ENCODE measurements around the gene CCDC38. TPM values are rescaled to one million over a fixed set of nuclear protein-coding genes. Genes with fewer than 3 reads are reported as not detected.

CCDC38 gene
- total RNA-seq, 1 donor: under 0.01 TPM

- TF ChIP-seq, protein P1, sequence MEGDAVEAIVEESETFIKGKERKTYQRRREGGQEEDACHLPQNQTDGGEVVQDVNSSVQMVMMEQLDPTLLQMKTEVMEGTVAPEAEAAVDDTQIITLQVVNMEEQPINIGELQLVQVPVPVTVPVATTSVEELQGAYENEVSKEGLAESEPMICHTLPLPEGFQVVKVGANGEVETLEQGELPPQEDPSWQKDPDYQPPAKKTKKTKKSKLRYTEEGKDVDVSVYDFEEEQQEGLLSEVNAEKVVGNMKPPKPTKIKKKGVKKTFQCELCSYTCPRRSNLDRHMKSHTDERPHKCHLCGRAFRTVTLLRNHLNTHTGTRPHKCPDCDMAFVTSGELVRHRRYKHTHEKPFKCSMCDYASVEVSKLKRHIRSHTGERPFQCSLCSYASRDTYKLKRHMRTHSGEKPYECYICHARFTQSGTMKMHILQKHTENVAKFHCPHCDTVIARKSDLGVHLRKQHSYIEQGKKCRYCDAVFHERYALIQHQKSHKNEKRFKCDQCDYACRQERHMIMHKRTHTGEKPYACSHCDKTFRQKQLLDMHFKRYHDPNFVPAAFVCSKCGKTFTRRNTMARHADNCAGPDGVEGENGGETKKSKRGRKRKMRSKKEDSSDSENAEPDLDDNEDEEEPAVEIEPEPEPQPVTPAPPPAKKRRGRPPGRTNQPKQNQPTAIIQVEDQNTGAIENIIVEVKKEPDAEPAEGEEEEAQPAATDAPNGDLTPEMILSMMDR (IDR thresholded peaks at IDR 0.05; ENCODE audit: extremely low read depth, low read depth, low read length): no peak
- no peak overlapping the region for H2AFZ ChIP-seq (ENCODE audit: low read length)
- DNase-seq (ENCODE audit: insufficient read length, low spot score, missing footprints): no peak
- H4K20me1 ChIP-seq (ENCODE audit: insufficient read depth, low read length): no peaks in the 10 kb centered on the region
- no peaks in the 10 kb centered on the region for H3K79me2 ChIP-seq (ENCODE audit: insufficient read depth, low read length)
- H3K27me3 ChIP-seq (ENCODE audit: insufficient read depth, low read length): peaks cover 12% of the 10 kb centered on the region
- no peaks in the 10 kb centered on the region for H3K36me3 ChIP-seq (ENCODE audit: insufficient read depth, low read length)
- no peak overlapping the region for H3K4me2 ChIP-seq (ENCODE audit: insufficient read depth, low read length)
- H3K4me3 ChIP-seq (ENCODE audit: insufficient read depth, low read length): no peak overlapping the region
- no peaks in the 10 kb centered on the region for H3K4me1 ChIP-seq (ENCODE audit: insufficient read depth, low read length)
- no peaks in the 10 kb centered on the region for H3K9me3 ChIP-seq (ENCODE audit: low read depth, low read length)
- H3K27ac ChIP-seq (ENCODE audit: low read depth, low read length): no peak overlapping the region
Measured at GRCh38 chr12:95988506-95989275, 46.3 kb upstream of the CCDC38 start.

DNA sequence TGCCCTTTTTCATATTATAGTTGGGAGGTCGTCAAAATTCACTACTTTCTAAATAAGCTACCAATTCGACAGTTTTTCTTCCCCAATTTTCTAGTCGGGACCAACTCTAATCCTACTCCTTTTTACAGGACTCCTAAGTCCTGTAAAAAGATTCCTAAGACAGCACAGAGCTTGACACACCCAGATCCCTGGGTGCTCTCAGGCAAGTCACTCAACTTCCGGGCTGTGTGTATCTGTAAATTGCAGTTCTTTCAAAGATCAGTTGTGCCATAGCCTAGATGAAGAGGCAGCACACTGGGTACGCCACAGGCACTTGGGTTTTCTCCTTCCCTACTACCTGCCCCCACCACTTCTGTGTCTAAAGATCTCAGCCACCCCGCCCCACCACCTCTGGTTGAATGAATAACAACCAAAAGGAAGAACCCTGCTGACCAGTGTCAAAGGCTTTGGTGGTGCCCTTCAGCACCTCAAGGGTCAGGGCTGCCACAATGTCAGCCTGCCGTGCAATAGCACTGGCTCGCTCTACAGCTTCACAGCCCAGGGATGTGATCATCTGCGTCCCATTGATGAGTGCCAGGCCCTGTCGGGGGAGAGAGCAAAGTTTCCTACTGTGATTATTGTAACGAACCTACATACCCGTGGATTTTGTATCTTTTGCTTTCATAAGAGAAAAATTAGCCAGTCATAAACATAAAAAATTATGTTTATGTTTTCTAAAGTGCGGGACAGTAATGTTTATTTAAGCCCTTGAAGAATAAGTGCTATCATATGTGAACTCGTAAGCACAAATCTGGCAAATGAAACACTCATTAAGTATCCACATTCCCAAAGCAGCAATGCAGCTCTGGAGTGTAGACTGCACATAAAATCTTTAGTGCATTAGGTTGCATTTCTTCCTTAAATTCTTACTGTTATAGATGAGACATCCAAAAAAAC lies 44.5 kb upstream of the CCDC38 start:
- peaks cover 12% of the 10 kb centered on the region for H3K27me3 ChIP-seq (ENCODE audit: insufficient read depth, low read length)
- DNase-seq (ENCODE audit: insufficient read length, low spot score, missing footprints): no peak
- H3K36me3 ChIP-seq (ENCODE audit: insufficient read depth, low read length): no peaks in the 10 kb centered on the region
- H4K20me1 ChIP-seq (ENCODE audit: insufficient read depth, low read length): no peaks in the 10 kb centered on the region
- H3K4me2 ChIP-seq (ENCODE audit: insufficient read depth, low read length): no peak overlapping the region
- TF ChIP-seq, protein P1 (IDR thresholded peaks at IDR 0.05; ENCODE audit: extremely low read depth, low read depth, low read length): no peak
- H3K79me2 ChIP-seq (ENCODE audit: insufficient read depth, low read length): no peaks in the 10 kb centered on the region
- H3K4me3 ChIP-seq (ENCODE audit: insufficient read depth, low read length): no peak overlapping the region
- no peak overlapping the region for H2AFZ ChIP-seq (ENCODE audit: low read length)
- H3K9me3 ChIP-seq (ENCODE audit: low read depth, low read length): no peaks in the 10 kb centered on the region
- H3K4me1 ChIP-seq (ENCODE audit: insufficient read depth, low read length): no peaks in the 10 kb centered on the region
- H3K27ac ChIP-seq (ENCODE audit: low read depth, low read length): no peak overlapping the region

DNA sequence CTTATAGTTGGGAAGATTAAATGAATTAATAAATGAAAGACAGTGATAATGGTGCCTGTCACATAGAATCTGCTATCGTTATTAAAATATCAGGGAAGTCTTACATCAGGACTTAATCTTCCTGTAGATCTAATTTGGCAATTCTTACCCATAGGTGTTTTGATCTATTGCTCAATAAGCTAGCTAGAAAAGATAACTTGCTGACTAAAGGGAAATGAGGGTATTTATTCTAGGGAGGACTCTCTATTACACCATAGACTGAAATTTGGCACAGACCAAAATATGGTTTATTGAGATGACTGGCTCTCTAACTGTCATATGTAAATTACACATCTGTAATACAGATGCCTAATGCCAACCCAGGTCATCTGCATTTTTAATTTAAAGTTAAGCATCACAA lies 42.3 kb upstream of the CCDC38 start:
- Histone ChIP-seq H3K4me2 (ENCODE audit: insufficient read depth, low read length) (no peak overlapping the region), H3K4me3 (ENCODE audit: insufficient read depth, low read length) (no peak overlapping the region), H3K4me1 (ENCODE audit: insufficient read depth, low read length) (no peaks in the 10 kb centered on the region), H2AFZ (ENCODE audit: low read length) (no peak overlapping the region), H3K27me3 (ENCODE audit: insufficient read depth, low read length) (peaks cover 12% of the 10 kb centered on the region), H3K79me2 (ENCODE audit: insufficient read depth, low read length) (no peaks in the 10 kb centered on the region), H3K36me3 (ENCODE audit: insufficient read depth, low read length) (no peaks in the 10 kb centered on the region), H3K27ac (ENCODE audit: low read depth, low read length) (no peak overlapping the region), H3K9me3 (ENCODE audit: low read depth, low read length) (no peaks in the 10 kb centered on the region), H4K20me1 (ENCODE audit: insufficient read depth, low read length) (no peaks in the 10 kb centered on the region)
- TF ChIP-seq, protein P1 (IDR thresholded peaks at IDR 0.05; ENCODE audit: extremely low read depth, low read depth, low read length): no peak
- no peak for DNase-seq (ENCODE audit: insufficient read length, low spot score, missing footprints)

DNA sequence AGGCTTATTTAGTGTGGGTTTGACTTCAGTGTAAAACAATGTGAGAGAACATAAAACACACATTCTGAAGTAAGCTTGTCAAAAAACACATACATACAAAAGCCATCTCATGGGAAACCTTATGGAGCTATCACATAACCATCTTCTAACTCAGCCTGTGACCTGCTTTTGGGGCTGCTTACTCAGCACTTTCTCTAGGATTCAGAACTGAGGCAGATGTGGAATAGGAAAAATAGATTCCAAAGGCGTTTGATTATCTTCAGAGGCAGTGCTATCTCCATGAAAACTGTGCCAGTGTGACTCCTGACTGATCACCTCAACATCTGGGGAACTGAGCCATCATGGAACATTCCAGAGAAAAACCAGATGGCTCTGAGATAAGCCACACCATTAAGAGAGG lies 40.2 kb upstream of the CCDC38 start:
- H3K4me1 ChIP-seq (ENCODE audit: insufficient read depth, low read length): no peaks in the 10 kb centered on the region
- no peak overlapping the region for H3K4me2 ChIP-seq (ENCODE audit: insufficient read depth, low read length)
- H3K9me3 ChIP-seq (ENCODE audit: low read depth, low read length): no peaks in the 10 kb centered on the region
- no peak overlapping the region for H2AFZ ChIP-seq (ENCODE audit: low read length)
- no peaks in the 10 kb centered on the region for H3K79me2 ChIP-seq (ENCODE audit: insufficient read depth, low read length)
- H3K27me3 ChIP-seq (ENCODE audit: insufficient read depth, low read length): peaks cover 14% of the 10 kb centered on the region
- H4K20me1 ChIP-seq (ENCODE audit: insufficient read depth, low read length): no peaks in the 10 kb centered on the region
- H3K4me3 ChIP-seq (ENCODE audit: insufficient read depth, low read length): no peak overlapping the region
- no peak for DNase-seq (ENCODE audit: insufficient read length, low spot score, missing footprints)
- no peaks in the 10 kb centered on the region for H3K36me3 ChIP-seq (ENCODE audit: insufficient read depth, low read length)
- no peak overlapping the region for H3K27ac ChIP-seq (ENCODE audit: low read depth, low read length)
- TF ChIP-seq, protein P1 (IDR thresholded peaks at IDR 0.05; ENCODE audit: extremely low read depth, low read depth, low read length): no peak
